ENCODE data around the gene HSPB3.
"Not testable (repeated sequence)": the region's sequence is repeated elsewhere in the genome, so short reads cannot be mapped to it uniquely, and the experiment has no call there.

HSPB3 gene

GRCh38 chr5:54455413-54456157 is at the start of gene HSPB3:
Gene HSPB3, plus strand, starts transcription at chr5:54455699. Its CDS starts 91 bp downstream, at chr5:54455790.
- no peak for DNase-seq (ENCODE audit: low read depth in 2 of 2)

- DNase-seq (ENCODE audit: low read depth in 2 of 2): no peak
Observed at GRCh38 chr5:54411176-54411575, 44.3 kb upstream of the HSPB3 start.

GRCh38 chr5:54412913-54413312 is 42.6 kb upstream of the HSPB3 start:
- DNase-seq (ENCODE audit: low read depth in 2 of 2): no peak

- no peak for DNase-seq (ENCODE audit: low read depth in 2 of 2)
Observed at GRCh38 chr5:54415147-54415546, 40.4 kb upstream of the HSPB3 start.

GRCh38 chr5:54415896-54416601 is 39.5 kb upstream of the HSPB3 start:
- DNase-seq (ENCODE audit: low read depth in 2 of 2): no peak

GRCh38 chr5:54419573-54420423 is 35.7 kb upstream of the HSPB3 start:
- peak in 1 of 2 donors; percentile 10 for DNase-seq (ENCODE audit: low read depth in 2 of 2)

- DNase-seq (ENCODE audit: low read depth in 2 of 2): not testable (repeated sequence)
Observed at GRCh38 chr5:54420511-54420910, 35.0 kb upstream of the HSPB3 start.

GRCh38 chr5:54421976-54422375 is 33.5 kb upstream of the HSPB3 start:
- DNase-seq (ENCODE audit: low read depth in 2 of 2): no peak

- no peak for DNase-seq (ENCODE audit: low read depth in 2 of 2)
Observed at GRCh38 chr5:54425258-54425657, 30.2 kb upstream of the HSPB3 start.

GRCh38 chr5:54426209-54426608 is 29.3 kb upstream of the HSPB3 start:
- DNase-seq (ENCODE audit: low read depth in 2 of 2): no peak

- DNase-seq (ENCODE audit: low read depth in 2 of 2): not testable (repeated sequence)
Observed at GRCh38 chr5:54434650-54435049, 20.8 kb upstream of the HSPB3 start.

GRCh38 chr5:54438620-54439389 is 16.7 kb upstream of the HSPB3 start:
- DNase-seq (ENCODE audit: low read depth in 2 of 2): no peak

GRCh38 chr5:54440456-54440893 is 15.0 kb upstream of the HSPB3 start:
- DNase-seq (ENCODE audit: low read depth in 2 of 2): no peak

- DNase-seq (ENCODE audit: low read depth in 2 of 2): no peak
Observed at GRCh38 chr5:54442271-54442670, 13.2 kb upstream of the HSPB3 start.

GRCh38 chr5:54443270-54443669 is 12.2 kb upstream of the HSPB3 start:
- no peak for DNase-seq (ENCODE audit: low read depth in 2 of 2)

- DNase-seq (ENCODE audit: low read depth in 2 of 2): no peak
Observed at GRCh38 chr5:54445691-54446378, 9.7 kb upstream of the HSPB3 start.

- no peak for DNase-seq (ENCODE audit: low read depth in 2 of 2)
Observed at GRCh38 chr5:54446379-54446732, 9.1 kb upstream of the HSPB3 start.

- DNase-seq (ENCODE audit: low read depth in 2 of 2): no peak
Observed at GRCh38 chr5:54449923-54450322, 5.6 kb upstream of the HSPB3 start.

- no peak for DNase-seq (ENCODE audit: low read depth in 2 of 2)
Observed at GRCh38 chr5:54450542-54450941, 5.0 kb upstream of the HSPB3 start.

GRCh38 chr5:54453046-54453445 is 2.5 kb upstream of the HSPB3 start:
- DNase-seq (ENCODE audit: low read depth in 2 of 2): no peak

GRCh38 chr5:54454602-54455001 is 897 bp upstream of the HSPB3 start:
- no peak for DNase-seq (ENCODE audit: low read depth in 2 of 2)

Data from stimulated activated CD4-positive, alpha-beta T cell treated with anti-CD3 and anti-CD28 coated beads, Interleukin-1b, Interleukin-23, amount 100 ng/mL, for 4 hours (primary cell).